Fibroblast of villous mesenchyme (primary cell): ENCODE measurements around the gene ESYT2. TPM values are rescaled to one million over a fixed set of nuclear protein-coding genes. Genes with fewer than 3 reads are reported as not detected.
"Not testable (repeated sequence)": the region's sequence is repeated elsewhere in the genome, so short reads cannot be mapped to it uniquely, and the experiment has no call there.

Experiments
- DNase-seq: peaks from one replicate; pipeline ENCODE4 v3.0.0-alpha.2; 2010; ENCODE audit warnings: low read depth
- H3K4me3 ChIP-seq: 2 replicates; pipeline ENCODE4 v1.5.1; 2011; ENCODE audit warnings: low read depth, mild to moderate bottlenecking, low read length
- CTCF ChIP-seq: IDR thresholded peaks from 2 replicates; pipeline ENCODE4 v1.5.1; 2012; ENCODE audit warnings: low read depth, mild to moderate bottlenecking, low read length; ENCODE audit not compliant: insufficient read depth
- total RNA-seq: library from RNA; depleted of rRNA; stranded (reverse); fragments of >200 nt; gene quantifications from 2 replicates; pipeline ENCODE4 v1.2.3, GENCODE V29; 2012

The ESYT2 gene
- total RNA-seq: 66.7 and 75.1 TPM in 2 replicates

GRCh38 chr7:158829342-158830210 lies at the start of gene ESYT2:
TSS of gene ESYT2 (minus strand) at chr7:158829509. CDS start at chr7:158829418, 91 bp downstream.
- TF ChIP-seq CTCF: peak; percentile 28
- peak within 1 kb of the TSS; percentile 84 for H3K4me3 ChIP-seq
- DNase-seq: peak; percentile 98

- not testable (repeated sequence) for DNase-seq, H3K4me3 ChIP-seq
These were observed 49.1 kb upstream of the ESYT2 start for GRCh38 chr7:158878151-158879079.

GRCh38 chr7:158876984-158877383 lies 47.7 kb upstream of the ESYT2 start:
- no peak for DNase-seq
- TF ChIP-seq CTCF: no peak
- no peak overlapping the region for H3K4me3 ChIP-seq

- no peak for TF ChIP-seq CTCF
- H3K4me3 ChIP-seq: no peak overlapping the region
- no peak for DNase-seq
These were observed 40.6 kb upstream of the ESYT2 start for GRCh38 chr7:158869876-158870275.

GRCh38 chr7:158868764-158869410 lies 39.6 kb upstream of the ESYT2 start:
- TF ChIP-seq CTCF: no peak
- no peak overlapping the region for H3K4me3 ChIP-seq
- DNase-seq: no peak

GRCh38 chr7:158867214-158867984 lies 38.1 kb upstream of the ESYT2 start:
- no peak overlapping the region for H3K4me3 ChIP-seq
- TF ChIP-seq CTCF: no peak
- no peak for DNase-seq
